Right renal pelvis (tissue), 4 donors: Measurements from ENCODE around the gene GPC1. TPM values are rescaled to one million over a fixed set of nuclear protein-coding genes. Genes with fewer than 3 reads are reported as not detected.

Source experiments
- DNase-seq, 4 donors: peaks; one replicate each; pipeline ENCODE4 v3.0.0-alpha.2; 2013; ENCODE audit warnings: low read depth in 4 of 4, low spot score in 3 of 4, missing footprints in 1 of 4
- polyA plus RNA-seq, 4 donors: library from polyadenylated mRNA; unstranded; fragments of 120-200 nt; gene quantifications; one replicate each; pipeline ENCODE4 v1.2.1, GENCODE V29; 2013; ENCODE audit not compliant: insufficient read length in 4 of 4

GPC1 gene
- polyA plus RNA-seq, 4 donors: 27.8 to 46.3 (median 33.4) TPM

DNA sequence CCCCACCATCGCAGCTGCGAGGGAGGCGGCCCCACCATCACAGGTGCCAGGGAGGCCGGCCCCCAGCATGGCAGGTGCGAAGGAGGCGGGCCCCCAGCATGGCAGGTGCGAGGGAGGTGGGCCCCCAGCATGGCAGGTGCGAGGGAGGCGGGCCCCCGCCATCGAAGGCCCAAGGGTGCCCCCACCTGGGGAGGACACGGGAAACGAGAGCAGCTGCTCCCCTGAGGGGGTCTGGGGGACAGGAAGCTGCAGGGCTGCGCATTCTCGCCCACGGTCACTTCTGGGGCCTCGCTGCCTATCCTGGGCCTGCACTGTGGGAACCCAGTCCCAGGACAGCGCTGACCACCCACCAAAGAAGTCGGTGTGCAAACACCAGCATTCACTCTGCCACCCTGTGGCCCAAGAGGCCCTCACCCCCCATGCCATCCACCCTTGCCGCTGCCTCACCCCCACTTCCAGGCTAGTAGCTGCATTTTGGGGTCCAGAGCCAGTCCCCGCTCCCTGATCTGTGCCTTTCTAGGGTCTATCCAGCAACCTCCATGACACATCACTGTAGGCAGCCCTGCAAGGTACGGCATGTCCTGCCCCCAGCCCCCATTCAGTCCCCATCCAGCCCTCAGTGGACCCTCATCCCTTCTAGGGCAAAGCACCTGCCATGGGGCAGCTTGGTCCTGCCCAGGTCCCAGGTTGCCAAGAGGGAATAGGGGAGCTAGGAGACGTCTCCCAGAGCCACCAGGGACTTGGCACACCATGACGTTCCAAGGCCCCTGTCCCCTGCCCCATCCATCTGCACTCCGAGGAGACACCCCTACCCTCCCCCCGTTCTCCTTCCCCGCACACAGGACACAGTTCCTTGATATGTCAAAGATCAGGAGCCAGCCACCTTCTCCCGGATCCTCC, 24.0 kb upstream of the GPC1 start:
- DNase-seq: no peak

DNA sequence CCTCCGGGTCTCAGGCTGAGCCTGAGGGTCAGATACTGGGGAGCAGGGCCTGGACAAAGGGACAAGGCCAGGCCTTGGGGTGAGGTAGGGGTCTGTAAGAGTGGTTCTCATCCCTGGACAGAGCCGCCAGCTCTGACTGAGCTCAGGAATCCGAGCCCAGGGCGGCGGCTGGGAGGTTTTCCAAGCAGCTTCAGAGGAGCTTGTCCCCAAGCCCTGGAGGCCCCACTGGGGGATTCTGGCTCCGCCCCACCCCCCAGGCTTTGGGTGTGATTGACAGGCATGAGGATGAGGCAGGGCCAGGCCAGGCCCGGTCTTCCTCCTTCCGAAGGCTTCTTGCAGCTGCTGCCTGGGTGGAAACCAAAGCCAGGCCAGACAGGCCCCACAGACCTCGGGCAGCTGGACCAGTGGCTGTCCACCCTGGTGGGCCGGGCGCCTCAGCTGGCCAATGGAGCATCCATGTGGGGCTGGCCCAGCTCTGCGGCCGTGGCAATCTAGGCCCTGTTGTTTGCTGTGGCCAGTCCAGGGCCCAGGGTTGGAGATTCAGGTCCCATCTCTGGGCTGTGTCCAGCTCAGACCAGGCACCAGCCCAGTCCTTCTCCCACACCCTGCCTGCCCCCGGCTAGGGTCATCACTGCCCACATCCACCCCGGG, 23.1 kb upstream of the GPC1 start:
- DNase-seq: no peak

DNA sequence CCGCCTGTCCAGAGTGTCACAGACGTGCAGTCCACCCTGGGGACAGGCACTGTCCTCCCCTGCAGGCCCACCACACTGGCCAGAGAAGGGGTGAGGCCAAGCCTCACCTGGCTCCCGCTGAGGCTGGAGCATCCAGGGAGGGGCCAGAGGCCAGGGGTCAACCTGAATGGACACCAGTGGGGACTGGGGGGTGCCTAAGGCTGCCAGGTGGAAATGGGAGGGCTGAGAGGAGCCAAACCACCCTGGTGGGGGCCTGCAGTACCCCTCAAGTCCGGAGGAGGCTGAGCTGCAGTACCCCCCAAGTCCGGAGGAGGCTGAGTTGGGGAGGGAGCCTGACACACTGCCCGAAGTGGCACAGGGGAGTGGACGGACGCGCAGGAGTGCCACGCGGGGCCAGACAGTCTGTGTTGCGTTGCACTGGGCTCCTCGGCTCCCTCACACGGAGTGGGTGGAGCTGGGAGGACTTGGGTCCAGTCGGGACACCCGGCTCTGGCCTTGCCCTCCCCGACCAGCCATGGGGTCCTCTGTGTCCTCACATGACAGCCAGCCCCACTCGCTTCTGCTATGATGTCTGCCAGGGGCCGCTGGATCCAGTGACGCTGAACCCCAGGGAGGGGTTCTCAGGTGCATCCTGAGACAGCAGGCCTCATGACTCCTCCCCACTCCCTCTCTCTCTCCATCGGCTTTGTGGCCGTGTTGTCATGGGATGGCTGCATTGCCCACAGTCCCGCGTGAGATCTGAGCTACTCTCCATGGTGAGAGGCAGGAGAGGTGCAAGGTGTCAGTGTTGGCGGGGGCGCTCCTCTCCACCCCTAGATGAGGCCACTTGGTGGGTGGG, 22.3 kb upstream of the GPC1 start:
- DNase-seq: no peak

DNA sequence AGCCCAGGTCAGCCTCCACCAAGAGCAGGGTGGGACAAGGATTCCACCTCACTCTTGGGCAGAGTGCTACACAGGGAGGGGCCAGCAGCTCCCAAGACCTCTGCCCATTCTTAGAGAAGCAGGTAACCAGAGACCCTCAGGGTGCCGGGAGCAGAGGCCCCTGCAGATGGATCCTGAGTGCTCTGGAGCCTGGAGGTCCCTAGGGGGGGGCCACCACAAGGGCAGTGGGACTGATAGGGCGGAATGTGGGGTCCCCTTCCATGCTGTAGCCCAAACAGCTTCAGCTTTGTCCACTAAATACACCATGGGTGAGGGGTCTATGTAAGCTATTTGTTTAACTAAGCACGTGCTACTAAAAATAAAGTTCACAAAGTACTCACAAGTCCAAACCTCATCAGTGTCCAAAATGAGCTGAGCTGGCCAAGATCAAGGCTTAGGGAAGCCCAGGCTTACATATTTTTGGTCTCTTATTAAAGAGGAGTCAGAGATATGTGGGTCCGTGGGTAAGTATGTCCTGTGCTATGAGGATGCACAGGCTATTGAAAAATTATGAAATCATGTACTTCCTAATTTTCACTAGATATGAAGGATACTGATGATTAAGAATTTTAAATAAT, 21.5 kb upstream of the GPC1 start:
- no peak for DNase-seq

DNA sequence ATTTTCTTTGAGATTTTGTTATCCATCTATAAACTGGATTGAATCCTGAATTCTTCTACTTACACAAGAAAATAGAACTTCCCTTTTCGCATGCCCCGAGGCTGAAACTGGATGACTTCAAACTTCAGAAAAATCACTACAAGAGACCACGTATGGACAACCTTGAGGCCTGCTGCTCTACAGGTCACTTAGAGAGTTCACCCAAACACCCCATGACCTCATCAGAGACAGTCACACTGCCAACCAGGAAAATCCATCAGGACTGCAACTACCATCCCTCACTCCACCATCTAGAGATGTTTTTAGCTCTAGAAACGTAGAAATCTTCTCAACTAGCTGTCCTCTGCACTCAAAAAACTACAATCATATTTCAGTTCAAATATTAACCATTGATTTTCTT, 18.6 kb upstream of the GPC1 start:
- DNase-seq: no peak

DNA sequence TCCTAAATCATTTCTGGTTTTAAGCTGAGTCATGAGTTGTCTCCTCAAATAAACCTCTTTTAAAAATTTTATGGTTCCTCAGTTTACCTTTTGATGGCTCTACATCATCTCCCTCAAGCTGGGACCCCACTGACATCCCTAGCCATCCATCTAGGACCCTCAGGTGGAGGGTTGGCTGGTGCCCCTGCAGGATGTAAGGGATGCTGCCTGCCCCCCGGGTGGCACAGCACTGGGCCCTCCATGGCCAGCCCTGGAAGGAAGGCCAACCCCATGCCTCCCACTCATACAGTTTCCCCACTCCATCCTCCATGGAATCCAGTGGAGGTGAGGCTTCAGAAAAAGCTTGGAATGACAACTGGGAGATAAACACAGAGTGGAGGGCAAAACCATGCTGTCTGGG, 17.2 kb upstream of the GPC1 start:
- no peak for DNase-seq

DNA sequence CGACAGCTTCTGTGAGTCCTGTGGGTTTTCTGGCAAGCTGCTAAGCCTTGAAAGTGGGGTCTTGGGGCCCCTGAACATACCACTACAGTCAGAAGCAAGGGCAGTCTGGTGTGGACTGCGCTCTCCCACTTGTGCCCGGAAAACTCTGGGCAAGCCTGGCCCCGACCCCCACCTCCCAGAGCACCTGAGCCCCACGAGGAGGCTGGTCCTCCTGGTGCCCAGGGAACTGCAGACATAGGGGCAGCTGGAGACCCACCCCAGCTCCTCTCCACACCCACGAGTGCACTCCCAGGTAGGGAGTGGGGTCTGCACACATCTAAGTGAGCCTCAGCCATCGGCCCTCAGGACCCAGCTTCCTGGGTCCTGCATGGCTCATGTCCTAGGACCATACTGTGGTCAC, 16.2 kb upstream of the GPC1 start:
- DNase-seq: no peak

DNA sequence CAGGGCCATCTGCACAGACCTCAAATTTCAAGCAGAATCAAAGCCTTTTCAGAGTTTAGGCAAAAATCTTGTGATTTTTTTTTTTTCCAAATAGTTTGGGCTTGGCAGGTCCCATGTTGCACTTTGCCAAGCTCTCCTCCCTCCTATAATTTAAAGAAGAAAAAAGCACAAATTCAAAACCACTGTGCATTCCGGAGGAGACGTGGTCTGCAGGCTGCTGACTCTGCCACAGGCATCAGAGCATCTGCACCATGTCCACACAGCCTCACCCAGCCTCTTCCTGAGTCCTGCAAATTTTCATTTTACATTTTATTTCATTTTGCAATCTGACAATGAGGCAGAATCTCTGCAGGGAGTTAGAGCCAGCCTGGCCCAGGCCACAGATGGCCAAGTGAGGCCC, 15.7 kb upstream of the GPC1 start:
- DNase-seq: no peak

DNA sequence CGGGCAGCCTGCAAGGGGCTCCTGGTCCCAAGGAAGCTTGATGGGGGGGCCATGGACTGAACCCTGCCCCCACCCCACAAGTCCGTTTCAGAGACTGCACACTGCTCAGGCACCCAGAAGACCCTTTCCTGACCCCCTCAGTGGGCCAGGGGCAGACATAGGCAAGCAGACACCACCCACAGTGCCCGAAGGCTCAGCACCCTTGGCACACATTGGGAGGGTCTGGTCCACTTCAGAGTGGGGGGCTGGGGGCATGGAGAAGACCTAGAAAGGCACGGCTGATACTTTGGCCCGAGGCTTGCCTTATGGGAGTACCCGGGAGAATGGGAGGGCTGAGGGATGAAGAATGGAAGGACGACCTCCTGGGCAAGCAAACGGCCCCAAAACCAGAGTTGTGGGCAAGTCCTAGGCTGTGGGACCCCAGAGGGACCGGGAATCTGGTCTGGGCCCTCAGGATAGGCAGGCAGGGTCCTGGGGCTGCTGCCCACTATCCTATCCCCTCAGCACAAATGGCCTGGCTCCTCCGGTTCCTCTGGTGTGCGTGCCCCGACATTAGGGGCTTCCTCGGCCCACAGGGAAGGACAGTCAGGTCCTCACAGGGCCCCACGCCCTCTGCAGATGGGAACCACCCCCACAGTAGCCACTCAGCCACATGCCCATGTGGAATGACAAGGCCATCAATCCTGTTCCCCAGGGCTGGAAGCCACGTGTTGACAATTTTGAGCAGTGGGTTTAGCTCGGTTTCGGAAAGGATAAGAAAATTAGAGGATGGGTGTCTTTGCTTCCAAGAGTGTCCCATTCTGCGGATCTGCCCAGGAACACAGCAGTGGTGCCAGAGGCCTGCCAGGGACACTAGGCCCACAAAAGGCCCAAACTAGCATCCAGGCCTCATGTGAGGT, 15.0 kb upstream of the GPC1 start:
- no peak for DNase-seq

DNA sequence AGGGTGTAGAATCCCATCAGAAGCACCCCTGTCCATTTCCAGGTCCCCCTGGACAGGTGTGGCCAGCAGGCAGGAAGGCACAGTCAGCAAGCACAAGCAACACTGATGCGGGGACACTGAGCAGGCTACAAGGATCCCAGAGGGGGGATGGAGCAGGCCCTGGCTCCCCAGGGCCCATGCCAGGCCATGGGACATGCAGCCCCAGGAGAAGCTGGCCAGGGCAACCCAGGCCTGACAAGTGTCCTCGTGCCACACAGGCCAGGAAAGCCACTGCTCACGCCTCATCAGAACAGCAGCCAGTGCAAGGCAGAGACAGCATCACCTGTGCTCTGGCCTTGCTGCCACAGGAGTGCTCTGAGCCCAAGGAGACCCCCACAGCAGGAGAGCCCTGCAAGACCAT, 14.1 kb upstream of the GPC1 start:
- no peak for DNase-seq

DNA sequence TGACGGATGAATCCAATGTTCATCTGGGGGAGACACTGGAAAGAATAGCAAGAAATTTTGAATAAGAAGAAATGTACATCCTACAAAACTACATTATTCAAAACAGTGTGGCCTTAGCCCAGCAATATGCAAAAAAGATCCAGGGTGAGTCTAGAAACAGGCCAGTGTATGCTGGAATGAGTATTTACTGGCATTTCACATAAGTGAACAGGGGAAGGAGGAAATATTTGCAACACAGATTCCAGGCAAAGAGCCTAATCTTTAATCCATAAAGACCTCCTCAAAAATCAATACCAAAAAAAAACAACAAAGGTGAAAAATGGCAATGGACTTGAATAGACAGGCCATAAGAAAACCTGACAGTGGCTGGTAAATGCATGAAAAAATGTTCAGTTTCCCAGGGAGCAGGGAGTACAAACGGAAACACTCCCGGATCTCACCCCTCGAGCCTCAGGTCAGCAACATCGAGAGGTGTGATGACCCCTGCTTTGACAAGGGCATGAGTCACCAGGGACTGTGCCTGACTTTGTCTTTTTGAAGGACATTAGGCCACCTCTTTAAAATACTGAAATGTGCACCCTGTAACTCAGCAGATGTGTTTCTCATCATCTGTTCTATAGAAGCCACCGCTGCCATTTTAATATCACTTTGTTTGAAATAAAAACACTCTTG, 12.7 kb upstream of the GPC1 start:
- DNase-seq: no peak

DNA sequence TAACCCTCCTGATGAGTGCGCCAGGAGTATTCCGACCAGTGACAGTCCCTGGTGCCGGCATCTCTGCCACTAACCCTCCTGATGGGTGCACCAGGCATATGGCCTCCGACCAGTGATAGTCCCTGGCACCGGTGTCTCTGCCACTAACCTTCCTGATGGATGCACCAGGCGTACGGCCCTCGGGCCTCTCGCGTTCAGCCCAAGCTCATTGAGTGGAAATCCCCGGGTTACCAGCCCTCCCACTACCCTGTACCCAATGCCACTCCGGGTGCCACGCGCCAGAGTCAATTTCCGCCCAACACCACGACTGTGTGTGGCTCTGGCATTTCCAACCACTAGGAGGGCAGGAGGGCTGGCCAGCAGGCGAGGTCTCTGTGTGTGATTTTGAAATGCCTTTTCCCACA, 11.7 kb upstream of the GPC1 start:
- no peak for DNase-seq

DNA sequence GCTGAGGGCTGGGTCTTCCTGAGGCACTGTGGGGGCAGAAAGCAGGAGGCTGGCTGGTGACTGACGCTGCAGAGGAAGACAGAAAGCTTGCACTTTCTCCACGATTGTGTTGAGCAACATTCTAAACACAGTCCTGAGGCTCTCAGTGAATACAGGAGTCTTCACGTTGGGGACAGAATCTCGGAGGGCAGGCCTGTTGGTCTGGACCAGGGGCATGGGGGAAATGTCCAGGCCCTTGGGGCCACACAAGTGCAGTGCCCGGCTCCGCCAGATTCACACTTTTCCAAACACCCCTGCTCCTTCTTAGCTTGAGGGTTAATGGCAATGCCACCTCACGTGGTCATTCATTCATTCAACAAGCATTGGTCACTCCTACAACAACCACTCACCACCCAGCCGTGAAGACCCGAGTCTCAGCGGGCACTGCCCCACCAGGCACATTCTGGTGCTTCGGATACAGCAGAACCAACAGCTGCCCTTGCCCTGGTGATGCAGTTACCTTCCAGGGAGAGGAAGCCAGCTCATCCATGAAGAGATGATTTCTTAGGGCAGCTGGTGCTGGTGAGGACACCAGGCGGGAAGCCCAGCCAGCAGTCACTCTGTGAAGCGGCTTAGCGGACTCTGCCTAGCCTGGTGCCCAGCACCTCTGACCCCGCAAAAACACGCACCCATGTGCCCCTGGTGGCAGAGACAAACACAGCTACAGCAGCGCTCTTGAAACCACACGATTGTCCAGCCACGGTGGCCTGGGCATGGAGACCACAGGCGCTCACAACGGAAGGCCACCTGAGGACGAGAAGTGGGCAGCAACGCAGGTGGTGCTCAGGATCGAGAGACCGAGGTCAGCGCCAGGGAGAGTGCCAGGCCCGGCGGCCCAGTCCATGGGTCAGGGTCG, 10.9 kb upstream of the GPC1 start:
- no peak for DNase-seq

DNA sequence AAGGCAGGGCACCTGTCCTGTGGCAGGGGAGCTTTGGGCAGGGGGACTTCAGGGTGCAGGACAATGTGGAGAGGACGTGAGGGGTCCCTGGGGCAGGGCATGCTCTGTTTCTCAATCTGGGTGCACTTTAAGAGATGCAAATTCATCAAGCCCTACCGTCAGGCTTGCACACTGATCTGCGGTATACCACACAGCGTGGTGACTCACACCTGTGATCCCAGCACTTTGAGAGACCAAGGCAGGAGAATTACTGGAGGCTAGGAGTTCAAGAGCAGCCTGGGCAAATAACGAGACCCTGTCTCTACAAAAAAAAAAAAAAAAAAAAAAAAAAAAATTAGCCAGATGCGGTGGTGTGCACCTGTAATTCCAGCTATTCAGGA, 10.2 kb upstream of the GPC1 start:
- no peak for DNase-seq

DNA sequence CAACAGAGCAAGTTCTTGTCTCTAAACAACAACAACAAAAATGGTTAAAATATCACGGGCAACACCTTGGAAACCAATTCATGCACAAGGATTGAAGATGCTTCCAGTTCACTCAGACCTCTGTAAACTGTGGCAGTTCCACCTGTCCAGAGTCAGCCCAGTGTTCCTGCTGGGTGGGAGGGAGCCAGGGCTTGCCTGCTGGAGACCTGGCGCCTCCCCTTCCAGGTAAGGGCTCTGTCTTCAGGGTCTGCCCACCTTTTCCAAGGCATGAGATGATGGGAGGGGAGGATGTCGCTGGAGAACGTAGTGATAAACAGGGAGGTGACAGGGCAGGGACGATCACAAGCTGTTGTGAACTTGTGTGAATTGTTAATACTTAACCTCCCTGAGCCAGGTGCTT, 9.8 kb upstream of the GPC1 start:
- no peak for DNase-seq

DNA sequence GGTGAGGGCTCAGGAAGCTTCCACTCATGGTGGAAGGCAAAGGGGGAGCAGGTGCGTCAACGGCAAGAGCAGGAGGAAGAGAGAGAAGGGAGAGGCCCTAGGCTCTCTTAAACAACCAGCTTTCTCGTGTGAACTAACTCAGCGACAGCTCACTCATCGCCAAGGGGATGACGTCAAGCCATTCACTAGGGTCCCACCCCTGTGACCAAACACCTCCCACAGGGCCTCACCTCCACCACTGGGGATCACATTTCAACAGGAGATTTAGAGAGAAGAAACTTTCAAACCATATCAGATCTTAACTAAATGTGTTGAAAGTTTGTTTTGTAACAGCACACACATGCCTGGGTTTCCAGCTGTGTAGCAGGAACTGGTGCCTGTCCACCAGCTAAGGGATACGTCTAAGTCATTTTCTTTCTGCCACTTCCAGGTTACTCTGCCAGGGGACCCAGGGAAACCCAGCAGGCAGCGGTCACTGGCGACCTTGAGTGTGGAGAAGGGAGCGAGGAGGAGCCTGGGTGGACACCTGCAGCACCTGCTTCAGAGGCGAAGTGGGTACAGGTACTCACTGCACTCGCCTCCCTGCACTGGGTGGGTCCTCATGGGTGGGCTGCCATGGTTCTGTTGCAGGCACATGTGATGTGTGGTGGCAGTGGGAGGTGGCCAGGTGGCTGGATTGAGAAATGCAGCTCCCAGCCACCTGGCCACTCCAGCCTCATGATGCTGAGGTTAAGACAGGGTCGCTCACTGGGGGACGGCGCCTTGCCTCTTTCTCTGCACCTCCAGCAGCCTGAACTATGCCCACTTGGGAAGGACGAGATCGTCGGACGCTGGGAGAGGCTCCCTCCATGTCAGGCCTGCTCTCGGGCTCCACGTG, 8.4 kb upstream of the GPC1 start:
- DNase-seq: no peak

DNA sequence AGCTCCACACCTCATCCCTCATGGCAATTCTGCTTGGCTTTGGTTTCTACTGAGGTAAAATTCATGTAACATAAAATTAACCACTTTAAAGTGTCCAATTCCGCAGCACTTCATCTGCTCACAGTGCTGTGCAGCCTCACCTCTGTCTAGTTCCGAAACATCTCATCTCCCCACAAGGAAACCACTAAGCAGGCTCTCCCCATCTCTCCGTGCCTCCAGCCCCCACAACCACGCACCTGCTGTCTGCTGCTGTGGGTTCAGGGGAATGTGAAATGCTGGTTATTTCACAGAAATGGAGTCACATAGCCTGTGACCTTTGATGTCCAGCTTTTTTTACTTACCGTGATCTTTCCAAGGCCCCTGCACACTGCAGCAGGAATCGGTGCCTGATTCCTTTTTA, 7.7 kb upstream of the GPC1 start:
- DNase-seq: no peak
